Gastroesophageal sphincter (tissue), 4 donors: ENCODE results near the gene HPCA. TPM values are rescaled to one million over a fixed set of nuclear protein-coding genes. Genes with fewer than 3 reads are reported as not detected.

Source experiments
- ATAC-seq: fragments of 150-250 bp; one replicate; pipeline ENCODE4 v1.9.1; 2016; ENCODE audit warnings: mild to moderate bottlenecking, moderate library complexity
- H3K27ac ChIP-seq, 4 donors: fragments of 200-600 bp; sonication (generic) in 3 of 4; 1 replicate in 3 of 4; 2 replicates in 1 of 4; pipeline ENCODE4 v1.5.1; 2016 to 2019
- H3K27me3 ChIP-seq: fragments of 200-600 bp; sonication (generic); one replicate; pipeline ENCODE4 v1.5.1; 2019
- H3K36me3 ChIP-seq, 2 donors: fragments of 200-600 bp; sonication (generic); one replicate each; pipeline ENCODE4 v1.5.1; 2019; ENCODE audit warnings: control low read depth in 1 of 2
- H3K4me1 ChIP-seq, 3 donors: fragments of 200-600 bp; sonication (generic); 1 replicate in 2 of 3; 2 replicates in 1 of 3; pipeline ENCODE4 v1.5.1; 2016 to 2019; ENCODE audit warnings: control low read depth in 2 of 3
- H3K4me3 ChIP-seq, 2 donors: fragments of 200-600 bp; sonication (generic); one replicate each; pipeline ENCODE4 v1.5.1; 2019; ENCODE audit warnings: mild to moderate bottlenecking in 1 of 2, moderate library complexity in 1 of 2
- H3K9me3 ChIP-seq, 3 donors: fragments of 200-600 bp; sonication (generic); one replicate each; pipeline ENCODE4 v1.5.1; 2017 to 2019; ENCODE audit warnings: control low read depth in 2 of 3
- EP300 ChIP-seq: sonication (generic); formaldehyde crosslinking; IDR thresholded peaks from one replicate; pipeline ENCODE4 v1.6.1; 2017; ENCODE audit warnings: antibody characterized with exemption, mild to moderate bottlenecking
- POLR2A ChIP-seq, 2 donors: fragments of 450-650 bp; IDR thresholded peaks; one replicate each; pipeline ENCODE4 v1.6.1; 2017; ENCODE audit warnings: antibody characterized with exemption in 2 of 2, mild to moderate bottlenecking in 2 of 2, moderate library complexity in 1 of 2
- POLR2AphosphoS5 ChIP-seq: sonication (generic); formaldehyde crosslinking; IDR thresholded peaks from one replicate; pipeline ENCODE4 v1.6.1; 2017; ENCODE audit warnings: antibody characterized with exemption
- WGBS, 2 donors: methylation state at CpG; one replicate each; pipeline ENCODE4 v1.1.5; 2018; ENCODE audit warnings: low coverage in 1 of 2; 5-methylcytosine and 5-hydroxymethylcytosine counted together
- total RNA-seq, 4 donors: library from RNA; depleted of rRNA; stranded (reverse); fragments of >200 nt; gene quantifications; one replicate each; pipeline ENCODE4 v1.1.0, GENCODE V29; 2016
- TF ChIP-seq, protein P1 (sequence below), 4 experiments: fragments of 200-600 bp in 2 of 4; fragments of 450-650 bp in 2 of 4; sonication (generic) in 1 of 4; IDR thresholded peaks; one replicate each; pipeline ENCODE4 v1.5.1; 2017 to 2019; ENCODE audit warnings: antibody characterized with exemption in 4 of 4, mild to moderate bottlenecking in 2 of 4, moderate library complexity in 2 of 4

The HPCA gene
- total RNA-seq, 4 donors from 2014 or later: 0.58 TPM; not detected in 3

DNA sequence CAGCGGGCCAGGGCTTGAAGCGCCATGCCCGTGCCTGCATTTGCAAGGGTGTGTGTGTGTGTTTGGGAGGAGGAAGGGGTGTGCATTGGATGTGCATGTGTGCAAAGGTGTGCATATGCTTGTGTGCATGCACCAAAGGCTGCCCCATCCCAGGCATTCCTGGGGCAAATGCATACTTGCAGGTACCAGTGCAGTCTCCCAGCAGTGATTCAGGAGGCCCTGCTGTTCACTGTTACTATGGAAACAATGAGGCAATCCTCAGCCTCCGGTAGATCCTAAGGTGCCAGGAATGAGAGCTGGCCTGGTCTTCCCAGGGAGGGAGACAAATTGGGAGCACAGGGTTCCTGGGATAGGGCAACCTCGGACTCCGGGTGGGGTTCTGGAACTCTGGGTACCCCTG lies 8.1 kb upstream of the HPCA start:
- Histone ChIP-seq H3K4me1 (peaks cover 0 to 36% (median 9%) of the 10 kb centered on the region in 3 donors), H3K9me3 (no peaks in the 10 kb centered on the region), H3K27ac (no peak overlapping the region), H3K4me3 (no peak overlapping the region), H3K36me3 (no peaks in the 10 kb centered on the region), H3K27me3 (no peaks in the 10 kb centered on the region)
- TF ChIP-seq, protein P1, sequence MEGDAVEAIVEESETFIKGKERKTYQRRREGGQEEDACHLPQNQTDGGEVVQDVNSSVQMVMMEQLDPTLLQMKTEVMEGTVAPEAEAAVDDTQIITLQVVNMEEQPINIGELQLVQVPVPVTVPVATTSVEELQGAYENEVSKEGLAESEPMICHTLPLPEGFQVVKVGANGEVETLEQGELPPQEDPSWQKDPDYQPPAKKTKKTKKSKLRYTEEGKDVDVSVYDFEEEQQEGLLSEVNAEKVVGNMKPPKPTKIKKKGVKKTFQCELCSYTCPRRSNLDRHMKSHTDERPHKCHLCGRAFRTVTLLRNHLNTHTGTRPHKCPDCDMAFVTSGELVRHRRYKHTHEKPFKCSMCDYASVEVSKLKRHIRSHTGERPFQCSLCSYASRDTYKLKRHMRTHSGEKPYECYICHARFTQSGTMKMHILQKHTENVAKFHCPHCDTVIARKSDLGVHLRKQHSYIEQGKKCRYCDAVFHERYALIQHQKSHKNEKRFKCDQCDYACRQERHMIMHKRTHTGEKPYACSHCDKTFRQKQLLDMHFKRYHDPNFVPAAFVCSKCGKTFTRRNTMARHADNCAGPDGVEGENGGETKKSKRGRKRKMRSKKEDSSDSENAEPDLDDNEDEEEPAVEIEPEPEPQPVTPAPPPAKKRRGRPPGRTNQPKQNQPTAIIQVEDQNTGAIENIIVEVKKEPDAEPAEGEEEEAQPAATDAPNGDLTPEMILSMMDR (IDR thresholded peaks at IDR 0.05): no peak
- no peak for TF ChIP-seq POLR2AphosphoS5
- no peak for TF ChIP-seq EP300
- no peak for TF ChIP-seq POLR2A (IDR thresholded peaks at IDR 0.05)
- WGBS, 2 donors: 73% methylated on average over 3 of the region's 6 CpGs; no CpG with 5 or more reads in 1 of the 2 donors
- ATAC-seq: no peak

DNA sequence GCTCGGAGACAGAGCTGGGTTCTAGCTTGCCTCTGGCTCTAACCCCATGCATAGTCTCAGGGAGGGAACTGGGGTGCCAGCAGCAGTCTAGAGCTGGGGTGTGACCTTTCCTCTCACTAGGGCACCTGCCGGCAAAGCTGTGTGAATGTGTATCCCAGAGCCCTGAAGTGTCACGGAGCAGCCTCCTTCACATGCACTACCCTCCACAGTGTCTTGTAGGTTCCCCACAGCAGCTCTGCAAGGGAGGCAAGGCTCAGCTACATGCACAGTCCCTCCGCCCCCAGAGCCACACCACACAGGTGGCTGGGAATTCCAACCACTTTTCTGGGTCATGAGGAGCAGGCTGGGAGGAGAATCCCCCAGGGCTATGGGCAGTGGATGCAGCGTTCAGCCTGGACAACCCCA lies 7.7 kb upstream of the HPCA start:
- Histone ChIP-seq H3K4me1 (peaks cover 0 to 36% (median 9%) of the 10 kb centered on the region in 3 donors), H3K36me3 (no peaks in the 10 kb centered on the region), H3K4me3 (no peak overlapping the region), H3K27me3 (peaks cover 2% of the 10 kb centered on the region), H3K27ac (no peak overlapping the region), H3K9me3 (no peaks in the 10 kb centered on the region)
- ATAC-seq: no peak
- WGBS, 2 donors: 100% methylated on average over 1 of the region's 5 CpGs; no CpG with 5 or more reads in 1 of the 2 donors
- no peak for TF ChIP-seq EP300
- TF ChIP-seq, protein P1 (IDR thresholded peaks at IDR 0.05): no peak
- TF ChIP-seq POLR2AphosphoS5: no peak
- TF ChIP-seq POLR2A (IDR thresholded peaks at IDR 0.05): no peak

DNA sequence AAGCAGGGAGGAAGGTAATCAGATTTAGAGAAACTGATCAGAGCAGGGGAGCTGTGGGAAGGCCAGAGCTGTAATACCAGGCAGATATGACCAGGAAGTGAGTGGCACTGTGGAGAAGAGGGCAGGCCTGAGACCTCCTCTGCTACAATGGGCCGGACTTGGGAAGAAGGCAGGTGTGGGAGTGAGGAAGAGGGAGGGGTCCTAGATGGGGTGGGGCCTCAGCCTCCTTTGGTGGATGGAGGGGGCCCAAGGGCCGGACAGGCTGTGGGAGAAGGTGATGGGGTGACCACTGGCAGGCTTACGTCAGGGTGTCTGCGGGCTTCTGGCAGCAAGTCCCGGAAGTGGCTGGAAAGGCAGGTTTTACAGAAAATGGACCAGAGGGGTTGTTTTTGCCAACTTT lies 5.0 kb upstream of the HPCA start:
- no peak overlapping the region for H3K27ac ChIP-seq
- H3K36me3 ChIP-seq: no peaks in the 10 kb centered on the region
- TF ChIP-seq POLR2A (IDR thresholded peaks at IDR 0.05) (no peak), POLR2AphosphoS5 (no peak), EP300 (no peak)
- TF ChIP-seq, protein P1 (IDR thresholded peaks at IDR 0.05): no peak
- peaks cover 0 to 44% (median 13%) of the 10 kb centered on the region in 3 donors for H3K4me1 ChIP-seq
- peaks cover 28% of the 10 kb centered on the region for H3K27me3 ChIP-seq
- H3K9me3 ChIP-seq: no peaks in the 10 kb centered on the region
- no peak for ATAC-seq
- WGBS, 2 donors: 69 to 88% methylated on average over 3 to 5 of the region's 5 CpGs
- no peak overlapping the region for H3K4me3 ChIP-seq

DNA sequence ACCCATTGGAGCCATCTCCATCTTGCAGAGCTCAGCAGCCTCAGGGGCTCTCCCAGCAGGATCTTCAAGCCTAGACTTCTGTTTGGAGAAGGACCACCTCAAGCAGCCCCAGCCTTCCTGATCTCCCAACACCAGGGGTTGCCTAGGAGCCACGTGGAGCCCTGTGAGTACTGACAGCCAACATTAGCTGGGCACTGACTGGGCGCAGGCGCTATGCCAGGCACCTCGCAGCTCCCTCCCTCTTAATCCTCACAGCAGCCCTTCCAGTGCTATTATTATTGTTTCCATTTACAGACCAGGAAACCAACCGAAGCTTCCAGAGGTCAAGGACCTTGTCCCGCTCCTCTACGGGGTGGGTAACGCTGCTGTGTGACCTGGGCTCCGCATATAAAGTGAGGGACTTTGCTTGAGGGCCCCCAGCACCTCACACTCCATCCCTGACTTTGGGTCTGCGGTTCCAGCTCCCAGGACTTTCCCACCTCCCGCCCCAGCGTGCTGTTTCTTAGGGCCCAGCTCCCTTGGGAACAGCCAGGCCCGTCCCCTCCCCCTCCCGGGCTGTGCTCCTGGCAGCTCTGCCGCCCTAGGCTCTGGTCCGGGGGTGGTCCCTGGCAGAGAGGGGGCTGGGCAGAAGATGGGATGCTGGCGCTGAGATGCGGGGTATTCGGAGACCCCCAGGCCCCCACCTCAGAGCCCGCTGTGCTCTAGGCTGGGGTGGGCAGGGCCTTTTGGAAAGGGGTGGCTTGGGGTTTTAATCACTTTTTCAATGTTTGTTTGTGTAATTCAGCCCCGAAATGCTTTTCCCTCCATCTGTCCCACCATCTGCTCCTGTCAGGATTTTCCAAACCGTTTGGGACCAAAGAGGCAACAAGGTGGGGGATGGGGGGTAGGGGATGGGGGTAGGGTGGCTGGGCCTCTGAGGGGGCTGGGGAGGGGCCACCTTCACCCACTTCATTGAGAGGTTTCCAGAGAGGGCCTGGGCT lies 4.1 kb upstream of the HPCA start:
- Histone ChIP-seq H3K4me3 (no peak overlapping the region), H3K27me3 (peaks cover 37% of the 10 kb centered on the region), H3K27ac (peak overlapping the region in 1 of 4 donors; percentile 43), H3K36me3 (no peaks in the 10 kb centered on the region), H3K9me3 (no peaks in the 10 kb centered on the region), H3K4me1 (peaks cover 0 to 44% (median 16%) of the 10 kb centered on the region in 3 donors)
- WGBS, 2 donors: 22 to 34% methylated on average over 9 to 10 of the region's 22 CpGs
- no peak for ATAC-seq
- no peak for TF ChIP-seq POLR2A (IDR thresholded peaks at IDR 0.05)
- TF ChIP-seq, protein P1 (IDR thresholded peaks at IDR 0.05): no peak
- TF ChIP-seq EP300: no peak
- TF ChIP-seq POLR2AphosphoS5: no peak
